ENCODE results near the gene IL1RN. TPM values are rescaled to one million over a fixed set of nuclear protein-coding genes. Genes with fewer than 3 reads are reported as not detected.
A peak's percentile ranks its signal among the peaks of the same experiment; 100 is the strongest.
"Not testable (repeated sequence)": the region's sequence is repeated elsewhere in the genome, so short reads cannot be mapped to it uniquely, and the experiment has no call there.

The IL1RN gene
- polyA plus RNA-seq (ENCODE audit: insufficient read length in 4 of 4), result 1 to 10 TPM; 1.4 to 8.7 (median 5.1) TPM

GRCh38 chr2:113126845-113127645 is at the start of gene IL1RN:
Gene IL1RN, plus strand, starts transcription at chr2:113127598. Its CDS starts 27 bp downstream, at chr2:113127625.
- DNase-seq (ENCODE audit: low read depth in 4 of 4, low spot score in 3 of 4), result no peak

DNA sequence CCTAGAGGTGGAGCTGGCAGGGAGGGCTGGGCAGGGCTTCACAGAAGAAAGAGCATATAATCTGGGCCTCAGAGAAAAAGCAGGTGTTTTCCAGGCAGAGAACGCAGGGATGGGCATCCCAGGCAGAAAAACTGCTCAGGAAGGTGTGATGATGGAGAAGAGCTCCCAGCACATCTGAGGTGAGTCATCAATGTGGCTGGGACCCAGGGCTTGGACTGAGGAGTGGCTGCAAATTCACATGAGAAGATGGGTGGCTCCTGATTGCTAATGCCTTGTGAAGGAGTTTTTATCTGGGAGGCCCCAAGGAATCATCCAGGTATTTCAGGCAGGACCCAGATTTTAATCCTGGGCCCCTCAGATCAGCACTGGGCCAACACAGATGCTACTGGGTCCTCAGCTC is 49.5 kb upstream of the IL1RN start:
- no peak for DNase-seq (ENCODE audit: low read depth in 4 of 4, low spot score in 3 of 4)

DNA sequence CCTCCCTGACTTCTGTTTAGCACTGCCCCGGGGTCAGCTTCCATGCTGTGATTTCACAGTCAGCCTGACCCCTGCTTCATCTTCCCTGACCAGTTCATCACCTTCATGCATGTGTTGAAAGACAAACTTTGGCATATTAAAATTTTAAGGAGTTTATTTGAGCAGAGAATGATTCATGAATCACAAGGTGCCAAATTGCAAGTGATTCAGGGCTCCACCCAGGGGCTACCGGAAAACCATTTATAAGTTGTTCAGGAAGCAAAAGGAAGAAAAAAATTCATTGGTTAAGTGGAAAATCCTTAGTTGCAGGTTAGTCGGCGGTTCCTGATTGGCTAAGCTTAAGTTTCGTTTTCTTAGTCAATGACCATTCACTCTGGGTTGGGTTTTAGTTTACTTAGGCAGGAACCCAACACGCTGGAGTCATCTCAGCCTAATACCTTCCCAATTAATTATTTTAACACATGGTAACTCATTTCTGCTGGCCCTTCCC is 49.0 kb upstream of the IL1RN start:
- DNase-seq (ENCODE audit: low read depth in 4 of 4, low spot score in 3 of 4), result no peak

DNA sequence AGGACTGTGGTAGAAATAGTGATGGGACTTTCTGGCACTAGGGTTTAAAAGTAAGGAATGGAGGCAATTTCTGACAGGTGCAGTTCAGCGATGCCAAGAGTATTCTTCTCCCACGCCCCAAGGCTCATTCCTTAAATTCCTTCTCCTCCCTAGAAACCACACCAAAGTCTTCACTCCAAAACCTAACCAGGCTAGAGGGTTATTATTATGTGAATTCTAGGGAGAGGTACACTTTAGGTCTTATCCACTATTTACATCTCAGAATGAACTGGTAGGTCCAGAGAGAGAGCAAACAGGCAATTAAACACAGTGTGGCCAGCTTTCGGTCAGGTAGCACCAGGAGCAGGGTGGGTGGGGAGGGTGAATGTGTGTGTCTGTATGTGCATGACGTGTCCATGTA is 48.3 kb upstream of the IL1RN start:
- no peak for DNase-seq (ENCODE audit: low read depth in 4 of 4, low spot score in 3 of 4)

- DNase-seq (ENCODE audit: low read depth in 4 of 4, low spot score in 3 of 4), result peak in 1 of 4 donors; percentile 7
Measured at GRCh38 chr2:113080134-113080533, 47.3 kb upstream of the IL1RN start.

DNA sequence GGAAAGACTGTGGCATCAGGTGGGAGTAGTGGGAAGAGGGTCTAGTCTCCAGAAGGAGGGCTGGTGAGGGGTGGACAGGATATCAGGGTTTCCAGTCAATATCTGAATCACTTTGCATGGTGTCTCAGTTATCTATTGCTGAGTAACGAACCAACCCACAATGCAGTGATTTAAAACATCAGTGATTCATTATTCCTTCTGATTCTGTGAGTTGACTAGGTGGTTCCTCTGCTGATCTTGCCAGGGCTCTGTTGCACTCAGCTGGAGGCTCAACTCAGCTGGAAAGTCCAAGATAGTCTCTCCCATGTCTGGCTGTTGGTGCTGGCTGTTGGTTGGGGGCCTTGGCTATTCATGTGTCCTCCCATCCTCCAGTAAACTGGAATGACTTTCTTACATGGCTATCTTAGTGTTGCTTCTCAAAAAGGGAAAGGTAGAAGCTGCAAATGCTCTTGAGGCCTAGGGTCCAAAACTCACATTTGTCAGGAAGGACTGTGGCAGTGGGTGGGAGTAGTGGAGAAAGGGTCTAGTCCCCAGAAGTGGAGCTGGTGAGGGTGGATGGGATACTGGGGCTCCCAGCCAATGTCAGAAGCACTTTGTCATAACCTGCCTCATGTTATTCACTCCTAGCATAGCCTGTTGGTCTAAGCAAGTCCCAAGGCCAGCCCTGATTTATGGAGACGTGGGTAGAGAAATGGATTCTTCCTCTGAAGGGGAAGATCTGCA is 45.7 kb upstream of the IL1RN start:
- no peak for DNase-seq (ENCODE audit: low read depth in 4 of 4, low spot score in 3 of 4)

GRCh38 chr2:113083296-113083695 is 44.1 kb upstream of the IL1RN start:
- DNase-seq (ENCODE audit: low read depth in 4 of 4, low spot score in 3 of 4), result no peak

DNA sequence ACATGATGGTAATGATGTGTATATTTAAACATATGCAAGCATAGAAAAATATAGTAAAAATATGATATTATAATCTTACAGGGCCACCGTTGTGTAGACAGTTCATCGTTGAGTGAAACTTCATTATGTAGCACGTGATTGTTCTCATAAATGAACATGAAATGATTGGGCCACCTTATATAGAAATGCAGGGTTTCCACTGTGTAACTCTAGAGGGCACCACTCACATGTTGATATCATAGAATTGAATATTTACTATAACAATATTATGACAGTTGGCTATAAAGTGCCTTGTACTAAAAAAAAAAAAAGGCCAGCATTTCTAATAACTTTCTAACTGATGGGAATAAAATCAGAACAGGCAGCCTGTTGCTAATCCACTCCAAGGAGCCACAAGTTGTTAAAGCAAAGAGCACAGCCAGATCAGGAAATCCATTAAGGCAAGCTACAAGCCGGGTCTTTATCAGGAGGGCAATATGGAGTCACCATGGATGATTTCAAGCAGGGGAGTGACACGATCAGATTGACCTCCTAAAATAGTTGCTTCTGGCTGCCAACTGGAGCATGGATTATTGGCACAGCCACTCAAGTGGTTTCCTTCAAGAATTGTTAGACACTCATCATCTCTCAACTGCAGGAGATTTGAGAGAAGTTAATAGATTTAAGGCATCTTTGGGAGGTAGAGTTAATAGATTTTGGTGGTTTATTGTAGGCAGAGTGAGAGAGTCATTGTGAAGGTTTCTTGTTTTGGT is 43.0 kb upstream of the IL1RN start:
- no peak for DNase-seq (ENCODE audit: low read depth in 4 of 4, low spot score in 3 of 4)

GRCh38 chr2:113085542-113085941 is 41.9 kb upstream of the IL1RN start:
- DNase-seq (ENCODE audit: low read depth in 4 of 4, low spot score in 3 of 4), result no peak

DNA sequence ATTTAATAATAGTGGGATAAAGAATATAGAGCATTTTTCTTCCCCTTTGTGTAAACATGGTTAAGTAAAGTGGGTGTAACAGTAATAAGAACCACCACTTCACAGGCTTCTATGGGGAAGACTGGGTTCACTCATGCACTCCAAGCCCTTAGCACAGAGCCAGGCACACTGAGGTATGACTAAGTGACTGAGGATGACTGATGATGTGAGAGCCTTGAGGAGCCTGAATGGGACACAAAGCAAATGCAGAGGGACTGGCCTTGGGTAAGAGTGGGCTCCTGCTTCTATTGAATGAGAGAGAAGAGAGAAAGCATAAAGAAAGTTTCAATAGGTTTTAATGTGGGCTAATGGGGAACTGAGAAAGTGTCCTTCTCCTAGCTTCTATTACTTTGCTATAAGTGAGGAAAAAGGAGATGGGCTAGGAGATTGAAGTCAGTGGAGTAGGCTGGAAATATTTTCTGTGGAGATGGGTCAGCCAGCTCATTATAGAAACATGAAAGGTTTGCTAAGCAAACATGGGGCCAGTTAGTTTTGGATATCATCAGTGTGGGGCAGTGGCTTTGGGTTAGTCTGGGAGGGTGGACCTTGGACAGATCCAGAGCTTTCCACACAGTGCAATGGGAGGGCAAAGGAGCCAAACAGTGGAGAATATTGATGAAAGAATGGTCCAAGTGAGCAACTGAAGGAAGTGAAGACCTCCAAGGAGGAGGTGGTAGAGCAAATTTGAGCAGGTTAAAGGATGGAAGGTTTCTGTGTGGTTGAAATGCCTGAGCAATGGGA is 39.0 kb upstream of the IL1RN start:
- DNase-seq (ENCODE audit: low read depth in 4 of 4, low spot score in 3 of 4), result no peak

DNA sequence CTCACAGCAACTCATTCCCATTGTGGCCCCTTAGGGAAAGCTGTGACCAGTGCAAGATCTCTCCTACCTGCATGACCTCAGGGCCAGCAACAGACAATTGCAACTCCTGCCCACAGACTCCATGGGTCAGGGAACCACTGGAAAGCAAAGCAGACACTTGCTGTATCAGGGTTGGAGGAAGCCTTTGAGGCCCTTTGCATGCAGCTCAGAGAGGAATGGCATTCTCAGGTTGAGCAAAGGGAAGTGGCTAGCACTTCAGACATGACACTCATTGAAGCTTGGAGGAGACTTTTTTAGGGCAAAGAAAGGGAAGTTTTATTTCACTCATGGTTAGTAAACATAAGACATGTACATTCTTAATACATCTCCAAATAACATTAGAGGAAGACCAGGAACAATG is 37.5 kb upstream of the IL1RN start:
- no peak for DNase-seq (ENCODE audit: low read depth in 4 of 4, low spot score in 3 of 4)

DNA sequence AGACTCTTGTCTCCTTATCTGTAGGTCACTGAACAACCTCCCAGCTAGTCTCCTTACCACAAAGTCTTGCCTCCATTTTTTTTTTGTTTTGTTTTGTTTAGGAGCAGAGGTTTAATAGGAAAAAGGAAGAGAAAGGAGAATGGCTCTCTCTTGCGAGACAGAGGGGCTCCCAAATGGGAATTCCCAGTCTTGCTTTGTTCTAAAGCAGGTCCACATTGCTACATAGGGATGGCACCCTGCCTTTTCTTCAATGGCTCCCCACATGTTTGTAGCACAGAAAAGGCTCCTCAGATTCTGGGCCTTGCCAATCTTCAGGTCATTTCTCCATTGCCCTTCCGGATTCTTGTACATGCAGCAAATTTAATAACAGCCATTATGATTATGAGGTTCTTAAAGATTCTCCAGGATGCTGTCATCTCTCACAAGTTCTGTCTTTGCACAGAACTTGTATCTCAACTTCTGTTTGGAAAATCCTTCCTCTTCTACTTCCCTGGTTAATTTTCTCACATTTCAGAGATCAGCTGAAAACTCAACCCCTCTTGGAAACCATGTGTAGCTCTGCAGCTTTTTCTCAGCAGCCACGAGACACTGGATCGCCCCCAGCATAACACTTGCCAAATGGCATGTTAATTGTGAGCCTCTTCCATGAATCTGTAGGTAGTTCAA is 36.0 kb upstream of the IL1RN start:
- no peak for DNase-seq (ENCODE audit: low read depth in 4 of 4, low spot score in 3 of 4)

DNA sequence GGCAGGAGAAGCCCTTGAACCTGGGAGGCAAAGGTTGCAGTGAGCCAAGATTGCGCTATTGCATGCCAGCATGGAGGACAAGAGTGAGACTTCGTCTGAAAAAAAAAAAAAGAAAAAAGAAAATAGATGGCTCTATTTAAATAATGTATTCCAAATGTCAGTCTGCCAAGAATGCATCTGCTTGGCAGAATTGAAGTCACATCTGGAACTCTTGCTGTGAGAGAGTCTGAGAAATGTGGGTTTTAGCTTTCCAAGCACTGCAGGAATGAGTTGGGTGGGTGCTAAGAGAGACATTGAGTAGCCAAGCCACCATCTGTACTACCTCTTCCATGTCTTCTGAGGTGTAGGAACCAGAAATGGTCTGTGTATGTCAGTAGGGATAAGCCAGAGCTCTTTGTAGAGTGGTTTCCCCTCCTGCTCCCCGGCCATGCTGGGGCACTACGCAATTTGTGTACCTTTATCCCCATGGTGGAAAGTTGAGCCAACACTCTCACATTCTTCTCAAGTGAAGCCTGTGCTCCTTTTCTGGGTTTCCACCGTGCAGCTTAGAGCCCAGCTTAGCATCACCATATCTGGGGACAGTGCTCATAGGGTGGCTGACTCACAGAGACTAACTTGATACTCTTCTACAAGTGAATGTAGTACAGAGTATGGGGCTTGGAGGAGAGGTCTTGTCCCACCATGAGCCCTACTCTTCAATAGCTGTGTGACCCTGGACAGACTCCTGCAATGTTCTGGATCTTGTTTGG is 34.4 kb upstream of the IL1RN start:
- DNase-seq (ENCODE audit: low read depth in 4 of 4, low spot score in 3 of 4), result no peak

- no peak for DNase-seq (ENCODE audit: low read depth in 4 of 4, low spot score in 3 of 4)
Measured at GRCh38 chr2:113093613-113093977, 33.8 kb upstream of the IL1RN start.

GRCh38 chr2:113096306-113096705 is 31.1 kb upstream of the IL1RN start:
- DNase-seq (ENCODE audit: low read depth in 4 of 4, low spot score in 3 of 4), result not testable (repeated sequence)

DNA sequence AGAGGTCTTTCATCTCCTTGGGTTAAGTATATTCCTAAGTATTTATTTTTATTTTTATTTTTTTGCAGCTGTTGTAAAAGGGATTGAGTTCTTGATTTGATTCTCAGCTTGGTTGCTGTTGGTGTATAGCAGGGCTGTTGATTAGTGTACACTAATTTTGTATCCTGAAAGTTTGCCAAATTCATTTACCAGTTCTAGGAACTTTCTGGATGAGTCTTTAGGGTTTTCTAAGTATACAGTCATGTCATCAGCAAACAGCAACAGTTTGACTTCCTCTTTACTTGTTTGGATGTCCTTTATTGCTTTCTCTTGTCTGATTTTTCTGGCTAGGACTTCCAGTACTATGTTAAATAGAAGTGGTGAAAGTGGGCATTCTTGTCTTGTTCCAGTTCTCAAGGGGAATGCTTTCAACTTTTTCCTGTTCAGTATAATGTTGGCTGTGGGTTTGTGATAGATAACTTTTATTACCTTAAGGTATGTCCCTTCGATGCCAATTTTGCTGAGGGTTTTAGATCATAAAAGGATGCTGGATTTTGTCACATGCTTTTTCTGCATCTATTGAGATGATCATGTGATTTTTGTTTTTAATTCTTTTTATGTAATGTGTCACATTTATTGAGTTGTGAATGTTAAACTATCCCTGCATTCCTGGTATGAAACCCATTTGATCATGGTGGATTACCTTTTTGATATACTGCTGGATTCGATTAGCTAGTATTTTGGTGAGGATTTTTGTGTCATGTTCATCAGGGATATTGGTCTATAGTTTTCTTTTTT is 30.4 kb upstream of the IL1RN start:
- not testable (repeated sequence) for DNase-seq (ENCODE audit: low read depth in 4 of 4, low spot score in 3 of 4)

GRCh38 chr2:113098041-113098440 is 29.4 kb upstream of the IL1RN start:
- no peak for DNase-seq (ENCODE audit: low read depth in 4 of 4, low spot score in 3 of 4)

- DNase-seq (ENCODE audit: low read depth in 4 of 4, low spot score in 3 of 4), result no peak
Measured at GRCh38 chr2:113098532-113098931, 28.9 kb upstream of the IL1RN start.
